IMR-90 (cell line): ENCODE data around the gene BMERB1. TPM values are rescaled to one million over a fixed set of nuclear protein-coding genes. Genes with fewer than 3 reads are reported as not detected.

Experiments used
- ATAC-seq: fragments of 200-7000 bp; cut with Tn5 transposase; 2 replicates; pipeline ENCODE4 v1.9.1; 2020; ENCODE audit warnings: low read depth, mild to moderate bottlenecking, moderate library complexity
- BruUV-seq: library from RNA; stranded (reverse); fragments of 400-500 nt; replicated peaks from 2 replicates; lab custom pipeline; 2021; lab: Mats Ljungman, UMichigan
- CTCF ChIA-PET: fragments of 300-600 bp; formaldehyde crosslinking; extraction: SDS; loops from one replicate; lab custom pipeline; 2021; ENCODE audit warnings: antibody characterized with exemption; lab: Yijun Ruan, JAX
- POLR2A ChIA-PET: fragments of 300-600 bp; sonication (Branson Sonifier 250); formaldehyde crosslinking; loops from one replicate; lab custom pipeline; 2022; ENCODE audit warnings: antibody characterized with exemption; ENCODE audit not compliant: unreplicated experiment; lab: Charles Lee
- DNase-seq: peaks from one replicate; pipeline ENCODE4 v3.0.0; 2013
- H2AFZ ChIP-seq: replicated peaks from 2 replicates; pipeline ENCODE3; 2013; ENCODE audit warnings: low read length, mild to moderate bottlenecking; ENCODE audit not compliant: poor library complexity
- H2AK5ac ChIP-seq: 2 replicates; pipeline ENCODE4 v1.6.1; 2013; ENCODE audit warnings: low read depth, low read length, inconsistent platforms
- H2AK9ac ChIP-seq: replicated peaks from 2 replicates; pipeline ENCODE3; 2013; ENCODE audit warnings: mild to moderate bottlenecking, low read depth, low read length, moderate library complexity; ENCODE audit not compliant: poor library complexity
- H2BK120ac ChIP-seq: 2 replicates; pipeline ENCODE4 v1.6.1; 2013; ENCODE audit warnings: low read depth, low read length, inconsistent platforms
- H2BK15ac ChIP-seq: 3 replicates; pipeline ENCODE4 v1.6.1; 2013; ENCODE audit warnings: low read depth, low read length, inconsistent platforms
- H2BK20ac ChIP-seq: 2 replicates; pipeline ENCODE4 v1.6.1; 2013; ENCODE audit warnings: low read depth, mild to moderate bottlenecking, inconsistent platforms, low read length, moderate library complexity
- H2BK5ac ChIP-seq: 2 replicates; pipeline ENCODE4 v1.6.1; 2013; ENCODE audit warnings: mild to moderate bottlenecking, low read depth, low read length, inconsistent platforms; ENCODE audit not compliant: poor library complexity, severe bottlenecking
- H3K14ac ChIP-seq: replicated peaks from 2 replicates; pipeline ENCODE4 v1.6.1; 2013; ENCODE audit warnings: low read depth, low read length, inconsistent platforms
- H3K18ac ChIP-seq: 2 replicates; pipeline ENCODE4 v1.6.1; 2013; ENCODE audit warnings: low read depth, low read length, control low read depth
- H3K23ac ChIP-seq: 2 replicates; pipeline ENCODE4 v1.6.1; 2013; ENCODE audit warnings: low read depth, low read length, inconsistent platforms
- H3K27ac ChIP-seq: 2 replicates; pipeline ENCODE4 v1.5.1; 2013; ENCODE audit warnings: mild to moderate bottlenecking, control low read depth, low read length; ENCODE audit not compliant: insufficient read depth
- H3K27me3 ChIP-seq: 2 replicates; pipeline ENCODE4 v1.6.1; 2013; ENCODE audit warnings: low read length; ENCODE audit not compliant: control insufficient read depth, insufficient read depth
- H3K36me3 ChIP-seq: 2 replicates; pipeline ENCODE4 v1.6.1; 2013; ENCODE audit warnings: low read length, mixed read lengths; ENCODE audit not compliant: control insufficient read depth, insufficient read depth
- H3K4ac ChIP-seq: 2 replicates; pipeline ENCODE4 v1.6.1; 2013; ENCODE audit warnings: low read depth, low read length, inconsistent platforms
- H3K4me1 ChIP-seq: 2 replicates; pipeline ENCODE4 v1.6.1; 2013; ENCODE audit warnings: low read length, mixed read lengths; ENCODE audit not compliant: control insufficient read depth, insufficient read depth
- H3K4me2 ChIP-seq: 2 replicates; pipeline ENCODE4 v1.6.1; 2013; ENCODE audit warnings: low read depth, mild to moderate bottlenecking, control low read depth, low read length, moderate library complexity
- H3K4me3 ChIP-seq: 2 replicates; pipeline ENCODE4 v1.5.1; 2013; ENCODE audit warnings: low read depth, mild to moderate bottlenecking, control low read depth, low read length, moderate library complexity; ENCODE audit not compliant: insufficient read depth
- H3K56ac ChIP-seq: 2 replicates; pipeline ENCODE4 v1.6.1; 2013; ENCODE audit warnings: low read length, inconsistent platforms; ENCODE audit not compliant: insufficient read depth; ENCODE audit errors: extremely low read depth
- H3K79me1 ChIP-seq, 2 experiments: 2 replicates each; pipeline ENCODE4 v1.6.1; 2013; ENCODE audit warnings: low read length in 2 of 2, inconsistent platforms in 1 of 2, low read depth in 1 of 2
- H3K9ac ChIP-seq: 2 replicates; pipeline ENCODE4 v1.6.1; 2013; ENCODE audit warnings: low read depth, low read length, control low read depth
- H3K9me1 ChIP-seq: 2 replicates; pipeline ENCODE4 v1.6.1; 2013; ENCODE audit warnings: low read length, inconsistent platforms; ENCODE audit not compliant: insufficient read depth
- H3K9me3 ChIP-seq: 2 replicates; pipeline ENCODE4 v1.6.1; 2013; ENCODE audit warnings: low read length; ENCODE audit not compliant: control insufficient read depth, insufficient read depth
- H4K20me1 ChIP-seq: 2 replicates; pipeline ENCODE4 v1.6.1; 2013; ENCODE audit warnings: low read length, inconsistent platforms; ENCODE audit not compliant: insufficient read depth
- H4K5ac ChIP-seq: 2 replicates; pipeline ENCODE4 v1.6.1; 2013; ENCODE audit warnings: mild to moderate bottlenecking, low read depth, low read length, control low read depth
- H4K8ac ChIP-seq, 2 experiments: 2 replicates each; pipeline ENCODE4 v1.6.1; 2013; ENCODE audit warnings: low read depth in 2 of 2, low read length in 2 of 2, control low read depth in 1 of 2, inconsistent platforms in 1 of 2
- H4K91ac ChIP-seq: 2 replicates; pipeline ENCODE4 v1.6.1; 2013; ENCODE audit warnings: low read depth, low read length, inconsistent platforms; ENCODE audit not compliant: insufficient read depth
- BHLHE40 ChIP-seq: fragments of 150-350 bp; IDR thresholded peaks from 2 replicates; pipeline ENCODE4 v1.6.1; 2016; ENCODE audit warnings: mild to moderate bottlenecking, low read depth, low read length
- CEBPB ChIP-seq: IDR thresholded peaks from 2 replicates; pipeline ENCODE4 v1.6.1; 2012; ENCODE audit warnings: low read depth, low read length, improper control_type of control experiment
- CHD1 ChIP-seq: IDR thresholded peaks from 2 replicates; pipeline ENCODE4 v1.6.1; 2012; ENCODE audit warnings: low read depth, low read length, improper control_type of control experiment
- MAFK ChIP-seq: IDR thresholded peaks from 2 replicates; pipeline ENCODE4 v1.6.1; 2012; ENCODE audit warnings: low read depth, low read length, improper control_type of control experiment
- MXI1 ChIP-seq: IDR thresholded peaks from 2 replicates; pipeline ENCODE4 v1.6.1; 2012; ENCODE audit warnings: low read depth, mild to moderate bottlenecking, low read length, moderate library complexity, borderline replicate concordance
- NFE2L2 ChIP-seq: fragments of 150-350 bp; IDR thresholded peaks from 2 replicates; pipeline ENCODE4 v1.6.1; 2016; ENCODE audit warnings: low read depth, mild to moderate bottlenecking, low read length
- POLR2A ChIP-seq: IDR thresholded peaks from 2 replicates; pipeline ENCODE4 v1.6.1; 2012; ENCODE audit warnings: mild to moderate bottlenecking, low read depth, low read length
- RAD21 ChIP-seq: IDR thresholded peaks from 2 replicates; pipeline ENCODE4 v1.6.1; 2012; ENCODE audit warnings: low read length, improper control_type of control experiment
- RCOR1 ChIP-seq: IDR thresholded peaks from 2 replicates; pipeline ENCODE4 v1.6.1; 2012; ENCODE audit warnings: mild to moderate bottlenecking, low read length, improper control_type of control experiment; ENCODE audit not compliant: insufficient replicate concordance
- RFX5 ChIP-seq: IDR thresholded peaks from 2 replicates; pipeline ENCODE4 v1.8.0; 2012; ENCODE audit warnings: low read depth, mild to moderate bottlenecking, low read length, moderate library complexity
- SMC3 ChIP-seq: fragments of 150-350 bp; IDR thresholded peaks from 2 replicates; pipeline ENCODE4 v1.6.1; 2016; ENCODE audit warnings: low read depth, mild to moderate bottlenecking, antibody characterized with exemption, low read length, moderate library complexity
- WGBS, 2 experiments: methylation state at CpG; one replicate each; pipeline versions ENCODE4 v1.1.5 to v1.1.7; 2013; ENCODE audit warnings: missing lambda C conversion rate in 2 of 2; ENCODE audit not compliant: insufficient read length in 1 of 2; ENCODE audit errors: extremely low coverage in 2 of 2; 5-methylcytosine and 5-hydroxymethylcytosine counted together
- dilution Hi-C: fragments of 300-500 bp; cut with HindIII; formaldehyde crosslinking; loops from one replicate; pipeline ENCODE4 v1.14.3; 2018; ENCODE audit warnings: low sequenced_read_pairs; ENCODE audit not compliant: unreplicated experiment
- in situ Hi-C: fragments of 300-500 bp; cut with MboI; formaldehyde crosslinking; loops from 3 replicates; pipeline ENCODE4 v1.14.3; 2019; ENCODE audit warnings: low sequenced_read_pairs, inconsistent platforms, mixed read lengths
- intact Hi-C: fragments of 100-400 bp; cut with micrococcal nuclease; formaldehyde crosslinking; loops from 2 replicates; pipeline ENCODE4 v1.10.0; 2022
- polyA plus RNA-seq, 3 experiments: library from polyadenylated mRNA; depleted of rRNA; stranded (reverse); fragments of >200 nt; gene quantifications; 2 replicates each; pipeline ENCODE4 v1.2.3, GENCODE V29; 2012; ENCODE audit warnings: low replicate concordance in 1 of 3
- total RNA-seq: library from RNA; depleted of rRNA; stranded (reverse); fragments of >200 nt; gene quantifications from 2 replicates; pipeline ENCODE4 v1.2.3, GENCODE V29; 2012
- TF ChIP-seq, protein P1 (sequence below): fragments of 150-350 bp; IDR thresholded peaks from 2 replicates; pipeline ENCODE4 v1.6.1; 2017; ENCODE audit warnings: mild to moderate bottlenecking, antibody characterized with exemption, low read length, low read depth
- TF ChIP-seq, protein P2 (sequence below): fragments of 150-350 bp; IDR thresholded peaks from 2 replicates; pipeline ENCODE4 v1.6.1; 2016; ENCODE audit warnings: low read depth, mild to moderate bottlenecking, low read length, moderate library complexity, borderline replicate concordance
- TF ChIP-seq, protein P3 (sequence below): conservative IDR thresholded peaks from 2 replicates; pipeline ENCODE4 v1.5.1; 2012; ENCODE audit warnings: mild to moderate bottlenecking, low read depth, low read length, improper control_type of control experiment

BMERB1 gene
- total and polyA plus RNA-seq, 2 of the 4 experiments (the other 2 are of a cell fraction): 22.6 to 32.9 TPM

DNA sequence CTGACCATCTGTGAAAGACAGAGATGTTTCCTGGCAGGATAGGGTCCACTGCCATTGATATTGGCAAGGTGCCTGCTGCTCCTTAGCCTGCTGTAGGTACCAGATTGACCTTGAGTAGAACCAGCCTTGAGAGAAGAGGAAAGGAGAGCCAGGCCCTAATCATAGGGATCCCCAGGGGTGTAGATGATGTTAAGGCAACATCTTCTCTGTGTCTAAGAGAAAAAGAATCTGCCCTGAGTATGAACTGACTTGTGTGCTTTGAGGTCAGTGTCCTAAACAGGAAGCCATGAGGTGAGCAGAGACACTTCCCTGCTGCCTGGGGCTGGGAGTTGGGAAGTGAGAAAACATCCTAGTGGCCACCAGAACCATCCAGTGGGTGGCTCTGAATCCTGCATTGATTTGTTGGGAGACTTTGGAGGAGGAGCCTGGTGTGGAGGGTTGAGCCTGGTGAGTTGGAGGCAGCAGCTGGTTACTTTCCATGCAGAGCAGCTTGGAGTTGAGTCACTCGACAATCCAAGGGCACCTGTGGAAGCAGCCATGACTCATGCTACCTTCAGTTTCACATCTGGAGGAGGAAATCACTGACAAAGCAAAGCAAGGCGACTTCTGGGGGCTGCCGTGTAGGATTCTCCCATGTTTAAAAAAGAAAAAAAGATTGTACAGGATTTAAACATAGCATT, 47.8 kb downstream of the BMERB1 start:
- Histone ChIP-seq H3K36me3 (no peaks in the 10 kb centered on the region; the same call in 1 of the 2 replicates), H3K27ac (peak overlapping the region; percentile 59), H4K91ac (peak overlapping the region; percentile 22; the same call in 1 of the 2 replicates), H3K56ac (no peak overlapping the region), H4K8ac (peak overlapping the region; percentile 20 to 78; a peak in 3 of 4 replicates), H3K4me2 (peak overlapping the region; percentile 14; the same call in 1 of the 2 replicates), H3K9ac (no peak overlapping the region), H4K5ac (no peak overlapping the region), H3K4me3 (no peak overlapping the region), H3K23ac (peak overlapping the region; percentile 36; the same call in 1 of the 2 replicates), H2AK5ac (peak overlapping the region; percentile 97), H2AK9ac (no peak overlapping the region), H3K27me3 (no peaks in the 10 kb centered on the region), H3K79me1 (peaks cover 22 to 50% of the 10 kb centered on the region in 2 experiments), H2AFZ (peak overlapping the region; percentile 38), H2BK120ac (peak overlapping the region; percentile 59; the same call in 1 of the 2 replicates), H2BK5ac (peak overlapping the region; percentile 79), H2BK20ac (peak overlapping the region; percentile 63), H3K4me1 (peaks cover 6% of the 10 kb centered on the region), H3K14ac (peak overlapping the region; percentile 39), H3K4ac (peak overlapping the region; percentile 59), H3K9me1 (peaks cover 11% of the 10 kb centered on the region), H2BK15ac (peak overlapping the region; percentile 21; the same call in 1 of the 3 replicates), H4K20me1 (peaks cover 5% of the 10 kb centered on the region), H3K9me3 (no peaks in the 10 kb centered on the region), H3K18ac (no peak overlapping the region)
- dilution Hi-C loops: no loop called here
- ChIA-PET POLR2A (no interaction called here), CTCF (interaction anchor here (0.6 kb wide), 1 partner anchor 200 kb away, joined by 3 read pairs; no protein-coding TSS in a partner anchor)
- no CpG with 5 or more reads among the region's 3 CpGs for WGBS, 2 experiments
- no TSS peak for BruUV-seq
- ATAC-seq (peak; percentile 98), DNase-seq (peak; percentile 99)
- in situ Hi-C loops: no loop called here
- intact Hi-C loops: loop anchor here (5.0 kb wide), 1 partner anchor 70 kb away; no protein-coding TSS in a partner anchor
- peak; percentile 23; the same call in 1 of the 2 replicates for TF ChIP-seq SMC3
- TF ChIP-seq CEBPB: 0 out of 2 replicates have a peak, but pooled peaks have one; percentile 30
- no peak for TF ChIP-seq CHD1
- TF ChIP-seq RCOR1: peak; percentile 95
- TF ChIP-seq, protein P1, sequence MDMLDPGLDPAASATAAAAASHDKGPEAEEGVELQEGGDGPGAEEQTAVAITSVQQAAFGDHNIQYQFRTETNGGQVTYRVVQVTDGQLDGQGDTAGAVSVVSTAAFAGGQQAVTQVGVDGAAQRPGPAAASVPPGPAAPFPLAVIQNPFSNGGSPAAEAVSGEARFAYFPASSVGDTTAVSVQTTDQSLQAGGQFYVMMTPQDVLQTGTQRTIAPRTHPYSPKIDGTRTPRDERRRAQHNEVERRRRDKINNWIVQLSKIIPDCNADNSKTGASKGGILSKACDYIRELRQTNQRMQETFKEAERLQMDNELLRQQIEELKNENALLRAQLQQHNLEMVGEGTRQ: peak; percentile 2; the same call in 1 of the 2 replicates
- TF ChIP-seq POLR2A: no peak
- TF ChIP-seq MXI1: no peak
- TF ChIP-seq, protein P2, sequence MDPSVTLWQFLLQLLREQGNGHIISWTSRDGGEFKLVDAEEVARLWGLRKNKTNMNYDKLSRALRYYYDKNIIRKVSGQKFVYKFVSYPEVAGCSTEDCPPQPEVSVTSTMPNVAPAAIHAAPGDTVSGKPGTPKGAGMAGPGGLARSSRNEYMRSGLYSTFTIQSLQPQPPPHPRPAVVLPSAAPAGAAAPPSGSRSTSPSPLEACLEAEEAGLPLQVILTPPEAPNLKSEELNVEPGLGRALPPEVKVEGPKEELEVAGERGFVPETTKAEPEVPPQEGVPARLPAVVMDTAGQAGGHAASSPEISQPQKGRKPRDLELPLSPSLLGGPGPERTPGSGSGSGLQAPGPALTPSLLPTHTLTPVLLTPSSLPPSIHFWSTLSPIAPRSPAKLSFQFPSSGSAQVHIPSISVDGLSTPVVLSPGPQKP: no peak
- TF ChIP-seq RFX5: no peak
- TF ChIP-seq RAD21: peak; percentile 39
- peak; percentile 60 for TF ChIP-seq BHLHE40
- no peak for TF ChIP-seq NFE2L2
- TF ChIP-seq, protein P3, sequence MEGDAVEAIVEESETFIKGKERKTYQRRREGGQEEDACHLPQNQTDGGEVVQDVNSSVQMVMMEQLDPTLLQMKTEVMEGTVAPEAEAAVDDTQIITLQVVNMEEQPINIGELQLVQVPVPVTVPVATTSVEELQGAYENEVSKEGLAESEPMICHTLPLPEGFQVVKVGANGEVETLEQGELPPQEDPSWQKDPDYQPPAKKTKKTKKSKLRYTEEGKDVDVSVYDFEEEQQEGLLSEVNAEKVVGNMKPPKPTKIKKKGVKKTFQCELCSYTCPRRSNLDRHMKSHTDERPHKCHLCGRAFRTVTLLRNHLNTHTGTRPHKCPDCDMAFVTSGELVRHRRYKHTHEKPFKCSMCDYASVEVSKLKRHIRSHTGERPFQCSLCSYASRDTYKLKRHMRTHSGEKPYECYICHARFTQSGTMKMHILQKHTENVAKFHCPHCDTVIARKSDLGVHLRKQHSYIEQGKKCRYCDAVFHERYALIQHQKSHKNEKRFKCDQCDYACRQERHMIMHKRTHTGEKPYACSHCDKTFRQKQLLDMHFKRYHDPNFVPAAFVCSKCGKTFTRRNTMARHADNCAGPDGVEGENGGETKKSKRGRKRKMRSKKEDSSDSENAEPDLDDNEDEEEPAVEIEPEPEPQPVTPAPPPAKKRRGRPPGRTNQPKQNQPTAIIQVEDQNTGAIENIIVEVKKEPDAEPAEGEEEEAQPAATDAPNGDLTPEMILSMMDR: peak; percentile 37
- TF ChIP-seq MAFK: peak; percentile 41
